DOHH2 (cell line): ENCODE data around the gene MED4.

Experiments
- EZH2phosphoT487 ChIP-seq: fragments of 200-600 bp; sonication (generic); IDR thresholded peaks from 2 replicates; pipeline ENCODE4 v1.6.1; 2017; ENCODE audit warnings: borderline replicate concordance, mild to moderate bottlenecking, antibody characterized with exemption, low read length, moderate library complexity, mixed read lengths
- TF ChIP-seq, protein P1 (sequence below): fragments of 200-600 bp; sonication (generic); IDR thresholded peaks from one replicate; pipeline ENCODE4 v1.5.1; 2014; ENCODE audit warnings: antibody characterized with exemption, mild to moderate bottlenecking, low read depth, low read length; ENCODE audit not compliant: poor library complexity, severe bottlenecking

DNA sequence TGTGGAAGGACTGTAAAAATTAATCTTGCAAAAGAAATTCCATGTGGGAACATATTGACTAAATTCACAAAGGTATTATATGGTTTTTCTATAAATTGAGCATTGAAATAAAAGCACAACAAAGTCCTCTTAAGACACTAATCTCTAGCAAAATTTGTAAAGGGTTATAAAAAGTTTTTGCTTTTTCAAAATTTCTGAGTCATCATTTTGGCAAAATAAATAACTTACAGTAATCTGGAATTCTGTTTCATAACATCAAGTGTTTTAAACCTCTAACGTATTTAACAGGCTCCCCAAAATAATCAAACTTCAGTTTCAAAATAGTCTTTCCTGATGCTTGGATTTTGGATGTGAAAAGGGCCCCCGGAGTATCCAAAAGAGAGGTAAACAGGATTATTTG is 26.0 kb downstream of the MED4 start:
- TF ChIP-seq, protein P1, sequence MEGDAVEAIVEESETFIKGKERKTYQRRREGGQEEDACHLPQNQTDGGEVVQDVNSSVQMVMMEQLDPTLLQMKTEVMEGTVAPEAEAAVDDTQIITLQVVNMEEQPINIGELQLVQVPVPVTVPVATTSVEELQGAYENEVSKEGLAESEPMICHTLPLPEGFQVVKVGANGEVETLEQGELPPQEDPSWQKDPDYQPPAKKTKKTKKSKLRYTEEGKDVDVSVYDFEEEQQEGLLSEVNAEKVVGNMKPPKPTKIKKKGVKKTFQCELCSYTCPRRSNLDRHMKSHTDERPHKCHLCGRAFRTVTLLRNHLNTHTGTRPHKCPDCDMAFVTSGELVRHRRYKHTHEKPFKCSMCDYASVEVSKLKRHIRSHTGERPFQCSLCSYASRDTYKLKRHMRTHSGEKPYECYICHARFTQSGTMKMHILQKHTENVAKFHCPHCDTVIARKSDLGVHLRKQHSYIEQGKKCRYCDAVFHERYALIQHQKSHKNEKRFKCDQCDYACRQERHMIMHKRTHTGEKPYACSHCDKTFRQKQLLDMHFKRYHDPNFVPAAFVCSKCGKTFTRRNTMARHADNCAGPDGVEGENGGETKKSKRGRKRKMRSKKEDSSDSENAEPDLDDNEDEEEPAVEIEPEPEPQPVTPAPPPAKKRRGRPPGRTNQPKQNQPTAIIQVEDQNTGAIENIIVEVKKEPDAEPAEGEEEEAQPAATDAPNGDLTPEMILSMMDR = no peak
- TF ChIP-seq EZH2phosphoT487 = no peak
